ENCODE measurements around the gene IZUMO1. TPM values are rescaled to one million over a fixed set of nuclear protein-coding genes. Genes with fewer than 3 reads are reported as not detected.
"Not testable (repeated sequence)": the region's sequence is repeated elsewhere in the genome, so short reads cannot be mapped to it uniquely, and the experiment has no call there.

IZUMO1 gene
- total RNA-seq, 4 donors from 2014 or later: under 0.01 to 2.3 TPM; not detected in 2

DNA sequence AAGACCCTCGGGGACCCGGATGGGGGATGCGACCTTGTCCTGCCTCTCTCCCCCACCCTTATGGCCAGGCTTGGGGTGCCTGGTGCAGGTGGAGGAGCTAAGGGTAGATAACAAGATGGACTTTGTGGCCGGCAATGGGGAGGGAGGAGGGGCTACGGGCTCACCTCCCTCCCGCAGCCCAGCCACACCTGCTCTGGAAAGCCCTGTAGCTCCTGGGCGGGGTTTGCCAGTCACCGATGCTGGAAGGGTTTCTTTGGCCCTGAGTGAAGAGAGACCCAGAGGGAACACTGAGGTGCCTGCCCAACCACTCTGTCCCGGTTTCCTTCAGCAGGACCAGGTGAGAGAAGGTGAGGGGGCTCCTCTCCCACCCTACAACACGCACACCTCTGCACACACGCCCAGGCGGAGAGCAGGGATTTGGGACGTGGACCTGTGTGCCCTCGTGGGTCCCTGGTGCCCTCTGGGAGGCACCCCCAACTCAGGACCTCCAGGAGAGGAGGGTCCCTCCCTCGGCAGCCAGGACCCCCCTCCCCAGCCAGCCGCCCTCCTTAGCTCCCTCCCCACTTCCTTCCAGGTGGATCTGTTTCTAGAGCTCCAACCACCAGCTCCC, 50.9 kb downstream of the IZUMO1 start, which contains the start of gene FUT2:
Gene FUT2, plus strand, starts transcription at position 229 of the 610 bp plus-strand sequence. CDS start 6,986 bp downstream, outside the sequence.
- intact Hi-C loops (cut with DNase I; ENCODE audit: low total_unique reads): no loop called here
- no peaks in the 10 kb centered on the region for H3K36me3 ChIP-seq
- no peak for DNase-seq
- no peaks in the 10 kb centered on the region for H3K9me3 ChIP-seq
- TF ChIP-seq POLR2A (IDR thresholded peaks at IDR 0.05): peak in 1 of 2 donors; percentile 27
- TF ChIP-seq, protein P1, sequence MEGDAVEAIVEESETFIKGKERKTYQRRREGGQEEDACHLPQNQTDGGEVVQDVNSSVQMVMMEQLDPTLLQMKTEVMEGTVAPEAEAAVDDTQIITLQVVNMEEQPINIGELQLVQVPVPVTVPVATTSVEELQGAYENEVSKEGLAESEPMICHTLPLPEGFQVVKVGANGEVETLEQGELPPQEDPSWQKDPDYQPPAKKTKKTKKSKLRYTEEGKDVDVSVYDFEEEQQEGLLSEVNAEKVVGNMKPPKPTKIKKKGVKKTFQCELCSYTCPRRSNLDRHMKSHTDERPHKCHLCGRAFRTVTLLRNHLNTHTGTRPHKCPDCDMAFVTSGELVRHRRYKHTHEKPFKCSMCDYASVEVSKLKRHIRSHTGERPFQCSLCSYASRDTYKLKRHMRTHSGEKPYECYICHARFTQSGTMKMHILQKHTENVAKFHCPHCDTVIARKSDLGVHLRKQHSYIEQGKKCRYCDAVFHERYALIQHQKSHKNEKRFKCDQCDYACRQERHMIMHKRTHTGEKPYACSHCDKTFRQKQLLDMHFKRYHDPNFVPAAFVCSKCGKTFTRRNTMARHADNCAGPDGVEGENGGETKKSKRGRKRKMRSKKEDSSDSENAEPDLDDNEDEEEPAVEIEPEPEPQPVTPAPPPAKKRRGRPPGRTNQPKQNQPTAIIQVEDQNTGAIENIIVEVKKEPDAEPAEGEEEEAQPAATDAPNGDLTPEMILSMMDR (IDR thresholded peaks at IDR 0.05): no peak
- peak within 1 kb of the TSS; percentile 17 to 30 for H3K27ac ChIP-seq
- H3K4me3 ChIP-seq: peak within 1 kb of the TSS in 1 of 2 donors; percentile 0
- H3K4me1 ChIP-seq: no peaks in the 10 kb centered on the region
- no peaks in the 10 kb centered on the region for H3K27me3 ChIP-seq

DNA sequence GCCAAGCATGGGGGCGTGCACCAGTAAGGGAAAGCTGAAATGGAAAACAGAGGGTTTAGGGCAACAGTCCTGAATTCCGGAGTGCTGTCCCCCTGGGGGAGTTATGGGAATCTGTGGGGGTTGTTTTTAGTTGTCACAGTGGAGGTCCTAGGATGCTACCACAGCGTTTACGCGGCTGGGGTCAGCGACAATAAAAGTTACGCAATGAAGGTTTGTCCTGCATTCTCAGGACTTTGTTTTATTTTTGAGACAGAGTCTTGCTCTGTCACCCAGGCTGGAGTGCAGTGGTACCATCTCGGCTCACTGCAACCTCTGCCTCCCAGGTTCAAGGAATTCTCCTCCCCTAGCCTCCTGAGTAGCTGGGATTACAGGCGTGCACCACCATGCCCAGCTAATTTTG, 53.1 kb downstream of the IZUMO1 start:
- not testable (repeated sequence) for DNase-seq

More for the DNA sequence above, 53.1 kb downstream of the IZUMO1 start:
- H3K27me3 ChIP-seq; H3K4me3 ChIP-seq; H3K9me3 ChIP-seq; H3K4me1 ChIP-seq; intact Hi-C loops (cut with DNase I; ENCODE audit: low total_unique reads); H3K36me3 ChIP-seq; H3K27ac ChIP-seq: not testable (repeated sequence)

Small RNAs within 50 kb of the gene (small RNA-seq; reads per million reads assigned to genes)
- not detected for gene RNU6-317P

Other genes with a start within 250 kb of the IZUMO1 start
- under 1 TPM in 2 of 4 donors, not detected in 2; 0.28 to 0.52 TPM for gene LMTK3, start 235.1 kb downstream of the IZUMO1 start, total RNA-seq
- under 1 TPM in 1 of 4 donors, not detected in 3; 0.41 TPM for gene SULT2B1, start 194.7 kb downstream of the IZUMO1 start, total RNA-seq
- not detected for gene SPACA4, start 140.2 kb downstream of the IZUMO1 start, total RNA-seq
- gene FAM83E, start 131.8 kb downstream of the IZUMO1 start, total RNA-seq: 1 to 10 TPM in 2 of 4 donors, not detected in 2; 1.8 TPM
- gene RPL18, start 127.7 kb downstream of the IZUMO1 start, total RNA-seq: 1,000 to 10,000 TPM; 1,515 to 5,795 (median 3,195) TPM
- gene SPHK2, start 127.4 kb downstream of the IZUMO1 start, total RNA-seq: 10 to 100 TPM; 10.0 to 27.2 (median 21.7) TPM
- gene DBP, start 109.5 kb downstream of the IZUMO1 start, total RNA-seq: 10 to 100 TPM in 2 of 4 donors, 1 to 10 TPM in 1, not detected in 1; 3.1 to 29.8 (median 11.3) TPM
- gene CA11, start 100.7 kb downstream of the IZUMO1 start, total RNA-seq: 10 to 100 TPM in 2 of 4 donors, under 1 TPM in 2; 0.51 to 55.1 (median 8.1) TPM
- gene NTN5, start 73.9 kb downstream of the IZUMO1 start, total RNA-seq: 1 to 10 TPM in 2 of 4 donors, not detected in 2; 1.1 to 4.1 TPM
- gene FUT2, start 50.9 kb downstream of the IZUMO1 start, total RNA-seq: 1 to 10 TPM in 1 of 4 donors, not detected in 3; 1.0 TPM
- 10 to 100 TPM in 1 of 4 donors, 1 to 10 TPM in 1, under 1 TPM in 1, not detected in 1; 0.26 to 24.2 (median 3.0) TPM for gene MAMSTR, start 27.2 kb downstream of the IZUMO1 start, total RNA-seq
- 100 to 1,000 TPM in 1 of 4 donors, 10 to 100 TPM in 2, 1 to 10 TPM in 1; 5.9 to 105 (median 31.9) TPM for gene RASIP1, start 6.3 kb downstream of the IZUMO1 start, total RNA-seq
- gene FUT1, start 5.7 kb upstream of the IZUMO1 start, total RNA-seq: 10 to 100 TPM in 1 of 4 donors, 1 to 10 TPM in 3; 1.5 to 17.7 (median 4.4) TPM
- not detected for gene FGF21, start 8.6 kb upstream of the IZUMO1 start, total RNA-seq
- gene BCAT2, start 64.1 kb upstream of the IZUMO1 start, total RNA-seq: 10 to 100 TPM in 3 of 4 donors, 1 to 10 TPM in 1; 9.2 to 54.3 (median 24.6) TPM
- 10 to 100 TPM in 1 of 4 donors, 1 to 10 TPM in 3; 5.6 to 31.9 (median 8.7) TPM for gene HSD17B14, start 89.6 kb upstream of the IZUMO1 start, total RNA-seq
- gene PLEKHA4, start 121.7 kb upstream of the IZUMO1 start, total RNA-seq: 10 to 100 TPM in 2 of 4 donors, 1 to 10 TPM in 2; 1.3 to 60.4 (median 10.4) TPM
- 10 to 100 TPM; 28.6 to 53.0 (median 30.9) TPM for gene PPP1R15A, start 125.5 kb upstream of the IZUMO1 start, total RNA-seq
- under 1 TPM in 2 of 4 donors, not detected in 2; 0.14 to 0.70 TPM for gene TULP2, start 151.8 kb upstream of the IZUMO1 start, total RNA-seq
- 100 to 1,000 TPM in 3 of 4 donors, 10 to 100 TPM in 1; 98.5 to 211 (median 173) TPM for gene NUCB1, start 153.4 kb upstream of the IZUMO1 start, total RNA-seq
- under 1 TPM in 2 of 4 donors, not detected in 2; 0.41 to 0.95 TPM for gene DHDH, start 186.8 kb upstream of the IZUMO1 start, total RNA-seq
- gene BAX, start 208.0 kb upstream of the IZUMO1 start, total RNA-seq: 10 to 100 TPM; 16.5 to 84.5 (median 39.5) TPM
- gene FTL, start 218.4 kb upstream of the IZUMO1 start, total RNA-seq: 1,000 to 10,000 TPM in 3 of 4 donors, 100 to 1,000 TPM in 1; 472 to 2,968 (median 1,570) TPM
- 10 to 100 TPM in 3 of 4 donors, 1 to 10 TPM in 1; 4.9 to 39.8 (median 16.6) TPM for gene GYS1, start 246.4 kb upstream of the IZUMO1 start, total RNA-seq
- gene RUVBL2, start 247.0 kb upstream of the IZUMO1 start, total RNA-seq: 100 to 1,000 TPM in 1 of 4 donors, 10 to 100 TPM in 3; 51.9 to 109 (median 77.7) TPM

Data from uterus (tissue), 4 donors.